ENCODE measurements around the gene CDKN1C.

GRCh38 chr11:2897048-2897447 is 11.5 kb upstream of the CDKN1C start:
- TF ChIP-seq ZNF70 (CRISPR knock-in tag; IDR thresholded peaks at IDR 0.05) (no peak), BACH2 (CRISPR knock-in tag; IDR thresholded peaks at IDR 0.05; ENCODE audit: borderline replicate concordance) (no peak), GLIS3 (CRISPR knock-in tag; IDR thresholded peaks at IDR 0.05) (no peak), POU6F1 (CRISPR knock-in tag; IDR thresholded peaks at IDR 0.05; ENCODE audit: borderline replicate concordance, low read depth) (no peak), RARB (CRISPR knock-in tag; IDR thresholded peaks at IDR 0.05) (no peak), ARNTL (CRISPR knock-in tag; IDR thresholded peaks at IDR 0.05; ENCODE audit: borderline replicate concordance, low read depth) (no peak), ZFP30 (CRISPR knock-in tag; IDR thresholded peaks at IDR 0.05) (no peak), SNAI2 (CRISPR knock-in tag; IDR thresholded peaks at IDR 0.05) (no peak), PPARA (CRISPR knock-in tag; IDR thresholded peaks at IDR 0.05; ENCODE audit: borderline replicate concordance) (no peak), CSDC2 (CRISPR knock-in tag; IDR thresholded peaks at IDR 0.05) (no peak), PATZ1 (CRISPR knock-in tag; IDR thresholded peaks at IDR 0.05; ENCODE audit: borderline replicate concordance) (no peak)
